ENCODE results near the gene THUMPD1.
"Not testable (repeated sequence)": the region's sequence is repeated elsewhere in the genome, so short reads cannot be mapped to it uniquely, and the experiment has no call there.

THUMPD1 gene

DNA sequence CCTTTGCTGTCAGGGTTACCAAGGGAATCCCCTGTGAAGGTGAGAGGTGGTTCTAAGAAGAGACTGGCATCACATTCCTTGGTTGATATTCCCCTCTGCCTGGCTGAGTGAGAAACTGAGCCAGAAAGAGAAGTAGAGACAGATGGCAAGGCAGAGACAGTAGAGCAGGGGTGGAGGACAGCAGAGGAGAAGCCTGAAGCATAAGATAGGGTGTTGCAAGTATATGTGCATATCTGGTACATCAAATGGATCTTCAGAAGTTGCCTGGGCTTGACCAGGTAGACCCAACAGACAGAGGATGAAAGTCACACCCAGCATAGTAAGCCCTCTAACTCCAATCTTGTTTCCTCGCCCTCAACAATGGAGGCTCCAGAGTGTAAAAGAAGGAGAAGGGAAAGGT, 7.9 kb upstream of the THUMPD1 start:
- no peak for DNase-seq (ENCODE audit: low read depth in 3 of 3)

DNA sequence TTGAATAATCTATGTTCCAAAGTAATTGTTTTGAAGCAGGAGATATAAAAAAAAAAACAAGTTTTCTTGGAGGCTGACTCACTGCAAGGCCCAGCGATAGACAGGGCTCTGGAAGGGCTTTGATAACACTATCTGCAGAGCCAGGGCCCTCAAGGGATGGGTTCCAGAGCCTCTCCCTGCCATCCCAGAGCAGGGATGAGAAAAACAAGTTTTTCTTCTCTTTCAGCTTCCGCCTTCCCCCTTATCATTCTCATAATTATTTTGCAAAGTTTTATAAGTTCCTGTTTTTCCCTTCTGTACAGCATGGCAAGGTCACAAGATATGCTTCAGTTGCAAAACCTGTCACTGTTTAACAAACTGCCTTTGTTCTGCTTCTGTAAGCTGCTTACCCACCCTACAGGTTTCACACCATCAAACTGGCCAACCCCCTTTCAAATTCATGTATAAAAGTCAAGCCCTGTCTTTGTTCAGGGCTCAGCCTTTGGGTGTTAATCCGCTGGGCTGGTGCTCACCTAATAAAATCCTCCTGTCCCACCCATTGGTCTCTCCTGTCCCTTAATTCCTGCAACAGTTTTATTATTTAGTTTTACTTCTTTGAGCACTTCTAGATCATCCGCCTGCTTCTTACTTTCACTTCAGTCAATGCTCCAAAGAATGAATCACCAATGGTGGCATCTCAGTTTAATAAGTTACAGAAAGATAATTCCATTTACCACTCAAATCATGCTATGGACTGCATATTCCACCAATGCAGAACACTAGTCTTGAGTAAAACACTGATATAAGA, 5.6 kb upstream of the THUMPD1 start:
- DNase-seq (ENCODE audit: low read depth in 3 of 3): no peak

DNA sequence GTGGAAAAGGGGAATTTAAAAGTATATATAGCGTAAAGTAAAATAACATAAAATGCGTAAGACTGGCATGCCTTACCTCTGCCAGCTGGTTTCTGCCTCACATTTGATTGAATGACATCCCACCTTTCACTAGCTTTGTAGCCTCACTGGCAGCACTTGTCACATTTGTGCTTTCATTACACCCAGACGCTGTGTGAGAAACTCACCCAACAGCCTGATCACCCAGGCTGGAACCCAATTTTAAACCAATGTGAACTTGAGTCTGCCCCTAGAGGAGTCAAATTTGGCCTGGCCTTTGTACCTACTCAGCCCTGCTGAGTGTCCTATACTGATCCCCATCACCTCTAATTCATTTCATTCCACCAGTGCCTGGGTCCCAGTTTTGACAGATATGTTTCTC, 4.8 kb upstream of the THUMPD1 start:
- no peak for DNase-seq (ENCODE audit: low read depth in 3 of 3)

DNA sequence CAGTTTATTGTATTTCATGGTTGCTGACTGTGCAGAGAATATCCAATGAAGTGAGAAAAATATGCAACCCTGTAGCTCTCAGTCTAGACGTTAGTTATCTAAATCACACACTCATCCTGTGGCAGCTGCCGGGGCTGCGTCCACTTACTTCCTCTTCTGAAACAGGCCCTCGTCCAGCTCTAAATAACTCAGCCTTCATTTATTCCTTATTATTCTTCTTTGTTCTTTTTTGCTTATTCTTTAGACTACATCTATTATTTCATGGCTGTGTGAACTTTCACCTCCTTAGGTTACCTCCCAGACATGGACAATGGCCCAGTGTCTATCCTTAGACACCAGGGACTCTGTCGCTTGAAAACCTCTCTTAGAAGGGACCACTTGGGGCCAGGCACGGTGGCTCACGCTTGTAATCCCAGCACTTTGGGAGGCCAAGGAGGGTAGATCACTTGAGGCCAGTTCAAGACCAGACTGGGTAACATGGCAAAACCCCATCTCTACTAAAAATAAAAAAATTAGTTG, 3.4 kb upstream of the THUMPD1 start:
- no peak for DNase-seq (ENCODE audit: low read depth in 3 of 3)

DNA sequence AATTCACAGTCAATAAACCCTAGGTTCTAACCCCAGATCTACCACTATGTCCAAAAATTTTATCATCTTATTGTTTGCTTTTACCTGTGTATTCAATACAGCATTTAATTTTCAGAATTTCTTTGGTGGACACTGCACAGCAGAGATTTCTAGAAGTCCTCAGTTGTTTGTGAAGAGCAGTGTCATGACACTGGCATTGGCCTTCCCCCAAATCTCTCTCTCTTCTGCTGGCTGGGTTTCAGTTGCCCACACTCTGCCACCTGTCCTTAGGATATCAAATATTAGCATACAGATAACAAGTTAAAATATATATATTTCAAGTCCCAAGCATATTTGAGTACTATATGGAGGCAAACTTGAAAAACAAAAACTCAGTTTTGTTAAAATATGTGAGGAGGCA, 2.0 kb upstream of the THUMPD1 start:
- no peak for DNase-seq (ENCODE audit: low read depth in 3 of 3)

DNA sequence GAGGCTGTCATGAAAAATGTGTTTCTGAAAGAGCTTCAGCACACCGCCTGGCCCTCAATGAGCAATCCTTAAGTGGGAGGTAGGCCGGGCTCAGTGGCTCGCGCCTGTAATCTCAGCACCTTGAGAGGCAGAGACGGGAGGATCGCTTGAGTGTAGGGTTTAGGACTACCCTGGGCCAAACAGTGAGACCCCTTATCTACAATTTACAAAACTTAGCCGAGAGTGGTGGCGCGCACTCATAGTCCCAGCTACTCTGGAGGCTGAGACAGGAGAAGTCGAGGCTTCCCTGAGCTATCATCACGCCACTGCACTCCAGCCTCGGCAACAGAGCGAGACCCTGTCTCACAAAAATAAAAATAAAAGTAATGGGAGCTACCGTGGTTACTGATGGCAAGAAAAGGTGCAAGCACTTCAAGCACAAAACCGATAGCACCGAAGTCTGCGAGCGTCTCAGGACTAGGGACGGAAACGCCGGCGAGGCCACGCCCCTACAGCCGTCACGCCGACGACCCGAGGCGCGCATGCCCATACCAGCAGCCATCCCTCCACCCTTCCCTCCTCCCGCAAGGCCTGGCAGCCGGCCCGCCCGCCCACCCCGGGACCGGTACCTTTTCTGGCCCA, 607 bp downstream of the THUMPD1 start:
- peak; percentile 83 to 88 (median 87) for DNase-seq (ENCODE audit: low read depth in 3 of 3)

DNA sequence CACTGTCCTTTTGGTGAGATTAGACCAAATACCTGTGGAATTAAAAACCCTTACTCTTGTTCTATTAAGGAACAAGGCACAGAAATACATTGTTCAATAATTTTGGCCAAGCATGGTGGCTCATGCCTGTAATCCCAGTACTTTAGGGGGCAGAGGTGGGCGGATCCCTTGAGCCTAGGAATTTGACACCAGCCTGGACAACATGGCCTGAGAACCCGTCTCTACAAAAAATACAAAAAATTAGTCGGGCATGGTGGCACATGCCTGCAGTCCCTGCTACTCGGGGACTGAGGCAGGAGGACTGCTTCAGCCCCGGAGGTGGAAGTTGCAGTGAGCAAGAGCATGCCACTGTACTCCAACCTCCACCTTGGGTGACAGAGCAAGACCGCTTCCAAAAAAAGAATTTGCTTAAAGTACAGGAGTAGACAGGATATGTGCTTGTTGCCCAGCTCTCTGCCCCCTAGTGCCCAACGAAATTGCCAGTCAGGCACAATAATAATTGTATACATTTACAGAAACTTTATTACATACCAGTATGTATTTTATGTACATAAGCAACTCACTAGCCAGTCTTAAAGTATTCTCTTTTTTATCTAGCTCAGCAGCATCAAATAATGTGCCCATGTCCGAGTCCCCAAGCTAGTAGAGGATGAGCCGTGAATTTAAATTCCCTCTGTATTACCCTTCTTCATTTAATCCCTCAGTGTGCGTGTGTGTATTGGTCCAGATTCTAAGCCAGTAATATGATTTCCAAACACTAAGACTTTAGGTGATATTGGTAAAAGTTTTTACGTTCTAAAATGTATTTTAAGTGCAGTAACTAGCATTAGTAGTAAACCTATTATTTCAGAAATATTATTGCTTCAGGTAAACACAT, 1.4 kb downstream of the THUMPD1 start:
- DNase-seq (ENCODE audit: low read depth in 3 of 3): no peak

DNA sequence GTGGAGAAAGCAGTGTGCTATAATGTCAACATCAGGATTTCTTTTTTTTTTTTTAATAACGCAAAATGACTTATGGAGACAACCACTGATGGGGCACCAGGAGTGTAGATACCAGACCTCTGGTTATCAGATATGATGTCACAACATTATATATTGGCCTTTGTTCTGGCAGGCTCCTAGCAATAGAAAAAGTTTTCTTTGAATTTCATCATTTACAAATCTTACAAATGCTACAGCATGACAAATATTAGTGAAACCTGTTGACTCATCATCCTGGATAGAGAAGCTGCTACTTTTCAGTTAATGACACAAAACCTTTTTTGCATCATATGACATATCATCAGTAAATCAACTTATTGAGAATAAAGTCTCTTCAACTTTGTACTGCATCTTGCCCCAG, 6.1 kb downstream of the THUMPD1 start:
- DNase-seq (ENCODE audit: low read depth in 3 of 3): no peak

DNA sequence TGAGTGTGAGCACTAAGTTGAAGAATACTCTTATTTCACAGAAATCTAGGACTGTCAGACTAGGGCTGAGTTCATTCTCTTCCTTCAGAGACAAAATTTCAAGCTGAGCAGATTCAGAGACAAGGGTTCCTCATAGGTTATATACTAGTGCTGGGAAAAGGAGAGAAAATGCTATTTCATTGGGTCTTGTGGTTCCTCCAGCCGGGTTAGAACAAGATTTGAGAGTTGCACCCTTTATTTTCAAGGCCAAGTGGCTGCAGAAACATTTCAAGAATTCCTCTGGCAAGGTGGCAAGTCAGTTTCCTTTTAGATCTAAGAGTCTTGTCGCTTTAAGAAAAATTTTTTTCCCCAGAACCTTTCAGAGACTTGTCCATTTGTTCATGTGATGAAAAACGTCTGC, 6.8 kb downstream of the THUMPD1 start:
- no peak for DNase-seq (ENCODE audit: low read depth in 3 of 3)

DNA sequence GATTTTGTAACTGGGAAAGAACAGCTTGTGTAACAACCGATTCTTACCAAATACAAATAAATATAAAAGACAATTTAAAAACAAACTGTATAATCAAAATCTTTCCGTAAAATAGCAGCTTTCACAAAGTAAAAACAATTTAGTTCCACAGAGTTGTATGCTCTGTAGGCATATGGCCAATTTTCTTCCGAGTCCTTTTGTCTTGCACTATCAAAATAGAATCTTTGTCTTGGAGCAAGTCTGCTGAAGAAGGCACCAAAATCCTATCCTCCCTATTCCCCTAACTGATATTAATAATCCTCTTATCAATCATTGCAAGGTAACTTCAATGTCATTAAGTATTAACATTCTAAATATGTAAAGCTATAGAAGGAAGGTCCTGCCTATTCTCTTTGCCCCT, 7.6 kb downstream of the THUMPD1 start:
- no peak for DNase-seq (ENCODE audit: low read depth in 3 of 3)

DNA sequence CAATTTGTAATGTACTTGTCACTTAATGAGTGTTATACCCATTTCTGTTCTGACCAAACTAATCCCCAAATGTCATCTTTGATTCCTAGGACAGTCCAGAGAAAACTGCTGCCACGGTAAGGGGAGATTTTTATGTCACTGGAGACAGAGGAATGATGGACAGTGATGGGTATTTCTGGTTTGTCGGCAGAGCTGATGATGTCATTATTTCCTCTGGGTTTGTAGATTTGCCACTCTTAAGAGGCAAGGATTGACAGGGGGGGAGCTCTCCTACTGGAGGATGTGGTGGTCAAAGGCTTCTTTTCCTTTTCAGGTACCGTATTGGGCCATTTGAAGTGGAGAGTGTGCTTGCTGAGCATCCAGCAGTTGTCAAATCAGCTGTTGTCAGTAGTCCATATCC, 12.5 kb downstream of the THUMPD1 start:
- DNase-seq (ENCODE audit: low read depth in 3 of 3): no peak

DNA sequence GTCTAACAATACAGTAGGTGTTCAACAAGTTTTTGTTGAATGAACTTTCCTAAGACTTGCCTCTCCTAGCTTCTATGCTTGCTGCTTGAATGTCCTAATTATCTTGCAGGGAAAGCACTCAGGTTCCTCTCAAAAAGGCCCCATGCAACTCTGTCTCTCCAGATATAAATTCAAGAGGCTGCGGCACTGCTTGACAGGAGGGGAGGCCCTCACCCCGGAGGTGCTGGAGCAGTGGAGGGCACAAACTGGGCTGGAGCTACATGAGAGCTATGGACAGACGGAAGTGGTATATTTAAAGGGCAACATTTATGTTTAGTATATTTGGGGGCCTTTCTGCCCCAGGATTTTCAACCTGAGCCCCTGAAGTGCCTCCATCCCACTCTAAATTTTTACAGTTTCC, 14.4 kb downstream of the THUMPD1 start:
- DNase-seq (ENCODE audit: low read depth in 3 of 3): no peak

DNA sequence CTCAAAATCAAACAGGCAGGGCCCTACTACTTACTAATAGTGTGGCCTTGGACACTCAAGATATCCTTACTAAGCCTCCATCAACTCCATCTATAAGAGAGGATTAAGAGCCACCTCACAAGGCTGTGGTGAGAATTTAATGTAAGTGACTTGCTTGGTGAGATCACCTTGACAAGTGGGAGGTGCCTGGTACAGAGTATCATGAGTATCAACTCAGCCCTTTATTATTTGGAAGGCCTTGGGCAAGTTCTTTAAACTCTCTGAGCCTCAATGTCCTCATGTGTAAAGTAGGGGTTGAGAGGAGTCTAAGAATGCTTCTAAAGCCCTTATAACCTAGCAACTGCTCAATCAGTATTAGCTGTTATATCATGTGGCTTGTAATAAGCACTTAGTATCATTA, 15.0 kb downstream of the THUMPD1 start:
- DNase-seq (ENCODE audit: low read depth in 3 of 3): no peak

DNA sequence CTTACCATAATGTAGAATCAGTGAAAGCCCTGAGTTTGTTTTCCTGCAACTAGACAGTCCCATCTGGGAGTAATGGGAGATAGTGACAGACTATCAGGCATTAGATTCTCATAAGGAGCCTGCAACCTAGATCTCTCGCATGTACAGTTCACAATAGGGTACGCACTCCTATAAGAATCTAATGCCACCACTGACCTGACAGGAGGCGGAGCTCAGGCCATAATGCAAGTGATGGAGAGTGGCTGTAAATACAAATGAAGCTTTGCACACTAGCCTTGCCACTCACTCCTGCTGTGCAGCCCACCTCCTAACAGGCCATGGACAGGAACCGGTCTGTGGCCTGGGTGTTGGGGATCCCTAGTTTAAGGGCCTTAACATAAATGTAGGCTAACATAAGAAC, 21.4 kb downstream of the THUMPD1 start:
- DNase-seq (ENCODE audit: low read depth in 3 of 3): no peak

DNA sequence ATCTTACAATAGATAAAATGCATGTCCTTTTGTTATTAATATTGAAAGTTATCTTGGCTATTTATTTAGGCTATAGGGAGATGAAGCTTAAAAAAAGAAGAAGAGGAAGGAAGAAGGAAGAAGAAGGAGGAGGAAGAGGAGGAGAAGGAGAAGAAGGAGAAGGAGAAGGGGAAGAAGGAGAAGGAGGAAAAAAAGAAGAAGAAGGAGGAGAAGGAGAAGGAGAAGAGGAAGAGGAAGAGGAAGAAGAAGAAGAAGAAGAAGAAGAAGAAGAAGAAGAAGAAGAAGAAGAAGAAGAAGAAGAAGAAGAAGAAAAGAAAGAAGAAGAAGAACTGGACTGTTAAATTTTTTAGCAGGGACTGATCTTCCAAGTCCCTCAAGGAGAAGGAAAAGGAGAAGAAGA, 23.9 kb downstream of the THUMPD1 start:
- DNase-seq (ENCODE audit: low read depth in 3 of 3): not testable (repeated sequence)

DNA sequence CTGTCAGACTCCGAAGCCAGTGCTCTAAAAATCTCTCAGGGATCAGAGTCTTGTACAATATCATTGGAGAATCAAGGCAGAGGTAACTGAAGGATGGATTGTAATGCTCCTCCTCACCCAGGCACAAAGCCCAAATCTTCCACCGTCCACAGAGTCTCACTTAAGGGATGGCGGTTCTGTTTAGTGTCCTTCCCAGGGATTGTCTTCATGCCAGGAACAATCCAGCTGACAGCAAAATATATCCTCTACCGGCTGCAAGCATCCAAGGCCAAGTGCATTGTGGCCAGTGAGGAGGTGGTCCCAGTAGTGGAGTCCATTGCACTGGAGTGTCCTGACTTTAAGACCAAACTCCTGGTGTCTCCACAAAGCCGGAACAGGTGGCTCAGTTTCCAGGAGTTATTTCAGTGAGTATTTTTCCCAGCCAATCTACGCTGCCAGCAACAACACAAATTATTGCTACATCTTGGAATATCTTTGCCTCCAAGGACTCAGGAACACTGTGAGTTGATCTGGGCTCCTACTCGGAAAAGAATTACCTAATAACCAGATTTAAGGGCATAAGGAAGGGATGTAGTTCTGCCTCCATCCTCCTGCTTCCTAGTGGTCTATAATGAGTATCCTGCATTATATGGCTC, 30.2 kb downstream of the THUMPD1 start:
- no peak for DNase-seq (ENCODE audit: low read depth in 3 of 3)

DNA sequence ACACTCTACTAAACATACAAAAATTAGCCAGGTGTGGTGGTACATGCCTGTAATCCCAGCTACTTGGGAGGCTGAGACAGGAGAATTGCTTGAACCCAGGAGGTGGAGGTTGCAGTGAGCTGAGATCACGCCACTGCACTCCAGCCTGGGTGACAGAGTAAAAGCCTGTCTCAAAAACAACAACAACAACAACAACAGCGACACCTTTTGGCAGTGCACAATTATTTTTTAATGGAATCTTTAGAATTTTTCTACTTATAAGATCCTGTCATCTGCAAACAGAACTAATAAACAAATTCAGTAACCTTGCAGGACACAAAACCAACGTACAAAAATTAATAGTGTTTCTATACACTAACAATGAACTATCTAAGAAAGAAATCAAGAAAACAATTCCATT, 33.5 kb downstream of the THUMPD1 start:
- DNase-seq (ENCODE audit: low read depth in 3 of 3): not testable (repeated sequence)

DNA sequence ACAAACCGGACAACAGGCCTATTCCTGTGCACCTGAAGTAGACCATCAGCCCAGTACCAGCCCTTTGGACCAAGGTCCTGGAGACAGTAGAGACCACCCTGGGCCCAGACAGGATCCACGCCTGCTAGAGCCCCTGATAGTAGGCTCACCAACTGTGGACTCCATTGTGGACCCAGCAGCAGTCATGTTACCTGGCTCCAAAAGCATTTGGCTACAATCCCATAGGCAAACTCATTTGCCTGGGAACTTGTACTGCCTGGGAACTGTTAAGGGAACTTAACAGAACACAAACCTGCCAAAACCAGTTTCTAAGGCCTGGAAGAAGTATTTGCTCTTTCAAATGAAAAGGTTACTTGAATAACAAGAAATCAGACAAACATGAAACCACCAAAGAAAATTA, 34.2 kb downstream of the THUMPD1 start:
- no peak for DNase-seq (ENCODE audit: low read depth in 3 of 3)

DNA sequence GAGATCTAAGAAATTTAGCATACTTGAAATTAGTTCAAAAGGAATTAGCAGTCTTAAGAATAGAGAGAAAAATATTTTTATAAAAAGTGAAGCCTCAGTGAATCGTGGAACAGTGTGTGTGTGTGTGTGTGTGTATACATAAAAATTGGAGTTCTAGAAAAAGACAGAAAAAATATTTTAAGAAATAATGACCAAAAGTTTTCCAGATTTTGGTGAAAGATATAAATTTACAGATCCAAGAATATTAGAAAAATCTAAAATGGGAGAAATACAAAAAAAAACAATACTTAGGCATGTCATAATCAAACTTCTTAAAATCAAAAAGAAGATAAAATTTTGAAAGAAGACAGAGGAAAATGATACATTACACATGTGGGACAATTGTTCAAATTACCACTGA, 35.6 kb downstream of the THUMPD1 start:
- DNase-seq (ENCODE audit: low read depth in 3 of 3): not testable (repeated sequence)

DNA sequence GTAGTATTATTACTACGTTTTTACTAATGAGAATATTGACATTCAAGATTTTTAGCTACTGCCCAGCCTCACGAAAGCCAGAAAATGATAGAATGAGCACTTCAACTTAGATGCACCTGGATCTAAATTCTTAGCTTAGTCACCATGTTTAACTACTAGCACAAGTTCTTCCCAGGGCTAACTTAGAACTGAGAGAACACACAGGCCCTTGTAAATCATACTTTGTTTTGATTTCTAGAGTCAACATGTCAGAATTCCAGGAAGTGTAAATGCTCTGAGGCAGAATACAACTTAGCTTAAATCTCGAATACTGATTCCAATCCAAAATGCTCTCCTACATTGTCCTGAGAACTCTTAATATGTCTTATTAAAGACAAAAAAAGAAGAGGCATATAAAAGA, 37.3 kb downstream of the THUMPD1 start:
- no peak for DNase-seq (ENCODE audit: low read depth in 3 of 3)

DNA sequence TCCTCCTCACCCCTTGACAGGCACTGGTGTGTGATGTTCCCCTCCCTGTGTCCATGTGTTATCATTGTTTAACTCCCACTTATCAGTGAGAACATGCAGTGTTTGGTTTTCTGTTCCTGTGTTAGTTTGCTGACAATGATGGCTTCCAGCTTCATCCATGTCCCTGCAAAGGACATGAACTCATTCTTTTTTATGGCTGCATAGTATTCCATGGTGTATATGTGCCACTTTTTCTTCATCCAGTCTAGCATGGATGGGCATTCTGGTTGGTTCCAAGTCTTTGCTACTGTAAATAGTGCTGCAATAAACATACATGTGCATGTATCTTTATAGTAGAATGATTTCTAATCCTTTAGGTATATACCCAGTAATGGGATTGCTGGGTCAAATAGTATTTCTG, 39.9 kb downstream of the THUMPD1 start:
- DNase-seq (ENCODE audit: low read depth in 3 of 3): not testable (repeated sequence)

DNA sequence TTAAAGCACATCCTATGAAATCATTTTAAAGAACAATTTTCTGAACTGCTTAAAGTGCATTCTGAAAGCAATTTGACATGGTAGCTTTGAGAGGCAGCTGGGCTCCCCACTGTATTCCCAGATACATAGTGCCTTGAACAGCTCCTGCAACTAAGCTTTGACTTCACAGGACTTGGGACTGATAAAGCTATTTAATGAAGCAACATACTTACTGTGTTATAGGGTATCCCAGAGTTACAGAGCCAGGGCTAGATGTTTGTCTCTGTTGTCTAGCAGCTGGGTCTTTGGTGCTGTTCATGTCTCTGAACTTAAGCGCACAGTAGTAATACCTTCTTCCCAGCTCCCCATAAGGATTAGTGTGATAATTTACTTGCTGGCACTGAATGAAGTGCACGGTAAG, 45.0 kb downstream of the THUMPD1 start:
- DNase-seq (ENCODE audit: low read depth in 3 of 3): no peak
